ENCODE data around the gene SELENOI. TPM values are rescaled to one million over a fixed set of nuclear protein-coding genes. Genes with fewer than 3 reads are reported as not detected.

The SELENOI gene
- total RNA-seq, 1 experiment from 2014 or later = 63.3 TPM

DNA sequence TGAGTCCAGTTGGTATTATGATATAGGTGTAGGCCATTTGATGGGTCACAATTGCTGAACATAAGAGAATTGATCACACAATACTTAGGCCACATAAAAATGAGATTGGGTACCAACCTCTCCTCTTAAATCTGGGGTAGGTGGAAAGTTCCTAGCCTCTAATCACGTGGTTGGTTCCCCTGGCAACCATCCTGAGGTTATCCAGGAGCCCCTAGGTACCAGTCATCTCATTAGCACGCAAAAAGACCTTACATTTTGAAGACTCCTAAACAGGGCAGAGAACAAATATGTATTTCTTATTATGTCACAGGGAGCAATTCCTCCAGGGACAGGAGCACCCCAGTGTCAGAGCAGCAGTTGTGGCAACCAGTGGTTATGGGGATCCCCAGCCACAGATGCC, 12.7 kb upstream of the SELENOI start:
- Histone ChIP-seq H3K4me1 (ENCODE audit: control insufficient read depth in 1 of 2, insufficient read depth in 2 of 2, low read length in 2 of 2) (peaks cover 4 to 9% of the 10 kb centered on the region in 2 experiments; a peak in 3 of 4 replicates), H3K9ac (ENCODE audit: low read length) (no peak overlapping the region), H3K4me3 (replicated peaks in 1 of 2; ENCODE audit: low read depth in 1 of 2, low read length in 2 of 2) (no peak overlapping the region), H3K27ac (ENCODE audit: low read depth, low read length) (no peak overlapping the region), H4K20me1 (ENCODE audit: insufficient read depth) (no peaks in the 10 kb centered on the region), H3K9me3 (ENCODE audit: control insufficient read depth in 1 of 2, insufficient read depth in 1 of 2, low read depth in 1 of 2, low read length in 2 of 2) (no peaks in the 10 kb centered on the region), H3K9me2 (ENCODE audit: insufficient read depth) (no peaks in the 10 kb centered on the region), H3K36me3 (ENCODE audit: control insufficient read depth in 1 of 2, insufficient read depth in 2 of 2, low read length in 2 of 2) (no peaks in the 10 kb centered on the region), H2AFZ (ENCODE audit: low read depth, low read length, poor library complexity, severe bottlenecking) (no peak overlapping the region), H3K27me3 (ENCODE audit: insufficient read depth, low read length) (no peaks in the 10 kb centered on the region), H3K4me2 (ENCODE audit: low read length) (no peak overlapping the region), H3K79me2 (ENCODE audit: insufficient read depth, low read length) (no peaks in the 10 kb centered on the region)
- POLR2A ChIA-PET = no interaction called here
- intact Hi-C loops (cut with micrococcal nuclease) = no loop called here
- RAD21 ChIA-PET (ENCODE audit: low non-redundant PET in 1 of 2, low total read pairs in 2 of 2, uncharacterized antibody in 2 of 2, unreplicated experiment in 2 of 2) = no interaction called here
- ATAC-seq = no peak
- CTCF ChIA-PET = no interaction called here
- BruUV-seq (replicated peaks) = no TSS peak
- no peak for DNase-seq (ENCODE audit: low read depth, low spot score)
- TF ChIP-seq POLR2A (IDR thresholded peaks at IDR 0.05; ENCODE audit: borderline replicate concordance, extremely low read depth, insufficient read depth, insufficient read length) (no peak), TCF7L2 (IDR thresholded peaks at IDR 0.05; ENCODE audit: borderline replicate concordance, extremely low read depth, insufficient read depth, insufficient read length) (no peak), RAD21 (IDR thresholded peaks at IDR 0.05; ENCODE audit: low read depth) (no peak), FOSL1 (IDR thresholded peaks at IDR 0.05; ENCODE audit: low read depth) (no peak), SIN3A (IDR thresholded peaks at IDR 0.05; ENCODE audit: low read depth) (no peak), ZFX (IDR thresholded peaks at IDR 0.05) (no peak), EGR1 (IDR thresholded peaks at IDR 0.05; ENCODE audit: low read depth) (no peak), ZNF274 (IDR thresholded peaks at IDR 0.05; ENCODE audit: low read depth, low read length) (no peak), SRF (IDR thresholded peaks at IDR 0.05; ENCODE audit: low read depth) (no peak), JUND (IDR thresholded peaks at IDR 0.05) (no peak), SP1 (IDR thresholded peaks at IDR 0.05; ENCODE audit: low read depth) (no peak), POLR2AphosphoS5 (IDR thresholded peaks at IDR 0.05; ENCODE audit: low read depth, low read length) (no peak), CEBPB (IDR thresholded peaks at IDR 0.05; ENCODE audit: low read depth) (no peak)
- TF ChIP-seq, protein P1, sequence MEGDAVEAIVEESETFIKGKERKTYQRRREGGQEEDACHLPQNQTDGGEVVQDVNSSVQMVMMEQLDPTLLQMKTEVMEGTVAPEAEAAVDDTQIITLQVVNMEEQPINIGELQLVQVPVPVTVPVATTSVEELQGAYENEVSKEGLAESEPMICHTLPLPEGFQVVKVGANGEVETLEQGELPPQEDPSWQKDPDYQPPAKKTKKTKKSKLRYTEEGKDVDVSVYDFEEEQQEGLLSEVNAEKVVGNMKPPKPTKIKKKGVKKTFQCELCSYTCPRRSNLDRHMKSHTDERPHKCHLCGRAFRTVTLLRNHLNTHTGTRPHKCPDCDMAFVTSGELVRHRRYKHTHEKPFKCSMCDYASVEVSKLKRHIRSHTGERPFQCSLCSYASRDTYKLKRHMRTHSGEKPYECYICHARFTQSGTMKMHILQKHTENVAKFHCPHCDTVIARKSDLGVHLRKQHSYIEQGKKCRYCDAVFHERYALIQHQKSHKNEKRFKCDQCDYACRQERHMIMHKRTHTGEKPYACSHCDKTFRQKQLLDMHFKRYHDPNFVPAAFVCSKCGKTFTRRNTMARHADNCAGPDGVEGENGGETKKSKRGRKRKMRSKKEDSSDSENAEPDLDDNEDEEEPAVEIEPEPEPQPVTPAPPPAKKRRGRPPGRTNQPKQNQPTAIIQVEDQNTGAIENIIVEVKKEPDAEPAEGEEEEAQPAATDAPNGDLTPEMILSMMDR (IDR thresholded peaks at IDR 0.05 in 2 of 3, conservative IDR thresholded peaks at IDR 0.05 in 1 of 3; ENCODE audit: borderline replicate concordance in 1 of 3, insufficient read depth in 1 of 3, low read depth in 2 of 3, low read length in 2 of 3) = no peak
- TF ChIP-seq, protein P2, sequence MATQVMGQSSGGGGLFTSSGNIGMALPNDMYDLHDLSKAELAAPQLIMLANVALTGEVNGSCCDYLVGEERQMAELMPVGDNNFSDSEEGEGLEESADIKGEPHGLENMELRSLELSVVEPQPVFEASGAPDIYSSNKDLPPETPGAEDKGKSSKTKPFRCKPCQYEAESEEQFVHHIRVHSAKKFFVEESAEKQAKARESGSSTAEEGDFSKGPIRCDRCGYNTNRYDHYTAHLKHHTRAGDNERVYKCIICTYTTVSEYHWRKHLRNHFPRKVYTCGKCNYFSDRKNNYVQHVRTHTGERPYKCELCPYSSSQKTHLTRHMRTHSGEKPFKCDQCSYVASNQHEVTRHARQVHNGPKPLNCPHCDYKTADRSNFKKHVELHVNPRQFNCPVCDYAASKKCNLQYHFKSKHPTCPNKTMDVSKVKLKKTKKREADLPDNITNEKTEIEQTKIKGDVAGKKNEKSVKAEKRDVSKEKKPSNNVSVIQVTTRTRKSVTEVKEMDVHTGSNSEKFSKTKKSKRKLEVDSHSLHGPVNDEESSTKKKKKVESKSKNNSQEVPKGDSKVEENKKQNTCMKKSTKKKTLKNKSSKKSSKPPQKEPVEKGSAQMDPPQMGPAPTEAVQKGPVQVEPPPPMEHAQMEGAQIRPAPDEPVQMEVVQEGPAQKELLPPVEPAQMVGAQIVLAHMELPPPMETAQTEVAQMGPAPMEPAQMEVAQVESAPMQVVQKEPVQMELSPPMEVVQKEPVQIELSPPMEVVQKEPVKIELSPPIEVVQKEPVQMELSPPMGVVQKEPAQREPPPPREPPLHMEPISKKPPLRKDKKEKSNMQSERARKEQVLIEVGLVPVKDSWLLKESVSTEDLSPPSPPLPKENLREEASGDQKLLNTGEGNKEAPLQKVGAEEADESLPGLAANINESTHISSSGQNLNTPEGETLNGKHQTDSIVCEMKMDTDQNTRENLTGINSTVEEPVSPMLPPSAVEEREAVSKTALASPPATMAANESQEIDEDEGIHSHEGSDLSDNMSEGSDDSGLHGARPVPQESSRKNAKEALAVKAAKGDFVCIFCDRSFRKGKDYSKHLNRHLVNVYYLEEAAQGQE (IDR thresholded peaks at IDR 0.05; ENCODE audit: low read depth) = no peak
- TF ChIP-seq, protein P3, sequence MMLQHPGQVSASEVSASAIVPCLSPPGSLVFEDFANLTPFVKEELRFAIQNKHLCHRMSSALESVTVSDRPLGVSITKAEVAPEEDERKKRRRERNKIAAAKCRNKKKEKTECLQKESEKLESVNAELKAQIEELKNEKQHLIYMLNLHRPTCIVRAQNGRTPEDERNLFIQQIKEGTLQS (IDR thresholded peaks at IDR 0.05) = no peak

Measured in HCT116 (cell line).